ACC112 (cell line): Measurements from ENCODE around the gene CLDN10.
A peak's percentile ranks its signal among the peaks of the same experiment; 100 is the strongest.

ENCODE experiments used
- H2AFZ ChIP-seq: fragments of 200-600 bp; sonication (generic); one replicate; pipeline ENCODE4 v1.6.0; 2017; ENCODE audit warnings: antibody characterized with exemption, low read length; ENCODE audit not compliant: unreplicated experiment
- H3K27ac ChIP-seq: fragments of 200-600 bp; sonication (generic); 2 replicates; pipeline ENCODE4 v1.5.1; 2014; ENCODE audit warnings: low read depth, mild to moderate bottlenecking, antibody characterized with exemption, low read length, moderate library complexity
- H3K27me3 ChIP-seq: fragments of 200-600 bp; sonication (generic); 2 replicates; pipeline ENCODE4 v1.6.1; 2014; ENCODE audit warnings: mild to moderate bottlenecking, antibody characterized with exemption, low read length, moderate library complexity, mixed read lengths; ENCODE audit not compliant: insufficient read depth
- H3K36me3 ChIP-seq: fragments of 200-600 bp; sonication (generic); 2 replicates; pipeline ENCODE4 v1.6.1; 2016; ENCODE audit warnings: mild to moderate bottlenecking, antibody characterized with exemption, low read length, moderate library complexity, mixed read lengths; ENCODE audit not compliant: insufficient read depth
- H3K4me1 ChIP-seq: fragments of 200-600 bp; sonication (generic); one replicate; pipeline ENCODE4 v1.6.1; 2016; ENCODE audit warnings: low read length, mixed read lengths; ENCODE audit not compliant: insufficient read depth, unreplicated experiment, control insufficient read depth
- H3K4me3 ChIP-seq: fragments of 200-600 bp; sonication (generic); 2 replicates; pipeline ENCODE4 v1.5.1; 2014; ENCODE audit warnings: mild to moderate bottlenecking, low read depth, low read length
- H3K79me2 ChIP-seq: fragments of 200-600 bp; sonication (generic); one replicate; pipeline ENCODE4 v1.6.0; 2016; ENCODE audit warnings: low read length; ENCODE audit not compliant: control insufficient read depth, unreplicated experiment, insufficient read depth

Gene CLDN10

GRCh38 chr13:95596701-95597100 is 44.2 kb downstream of the CLDN10 start:
- Histone ChIP-seq H3K27me3 (no peaks in the 10 kb centered on the region), H3K27ac (no peak overlapping the region), H3K79me2 (no peaks in the 10 kb centered on the region), H3K4me1 (no peaks in the 10 kb centered on the region), H3K36me3 (peaks cover 20% of the 10 kb centered on the region), H3K4me3 (no peak overlapping the region), H2AFZ (no peak overlapping the region)

- H3K79me2 ChIP-seq, result no peaks in the 10 kb centered on the region
- peaks cover 25% of the 10 kb centered on the region for H3K36me3 ChIP-seq
- no peaks in the 10 kb centered on the region for H3K27me3 ChIP-seq
- no peak overlapping the region for H3K27ac ChIP-seq
- H3K4me1 ChIP-seq, result peaks cover 23% of the 10 kb centered on the region
- H3K4me3 ChIP-seq, result no peak overlapping the region
- H2AFZ ChIP-seq, result no peak overlapping the region
Measured at GRCh38 chr13:95601216-95601615, 48.7 kb downstream of the CLDN10 start.

GRCh38 chr13:95601906-95602305 is 49.4 kb downstream of the CLDN10 start:
- no peak overlapping the region for H2AFZ ChIP-seq
- H3K36me3 ChIP-seq, result peaks cover 25% of the 10 kb centered on the region
- H3K4me1 ChIP-seq, result peaks cover 24% of the 10 kb centered on the region
- no peak overlapping the region for H3K27ac ChIP-seq
- H3K27me3 ChIP-seq, result no peaks in the 10 kb centered on the region
- H3K79me2 ChIP-seq, result no peaks in the 10 kb centered on the region
- no peak overlapping the region for H3K4me3 ChIP-seq

GRCh38 chr13:95603887-95604555 is 51.5 kb downstream of the CLDN10 start:
- H3K27ac ChIP-seq, result peak overlapping the region; percentile 92
- peak overlapping the region; percentile 61 for H3K4me3 ChIP-seq
- peak overlapping the region; percentile 76 for H2AFZ ChIP-seq
- H3K36me3 ChIP-seq, result peaks cover 13% of the 10 kb centered on the region
- H3K27me3 ChIP-seq, result no peaks in the 10 kb centered on the region
- H3K4me1 ChIP-seq, result peaks cover 41% of the 10 kb centered on the region
- no peaks in the 10 kb centered on the region for H3K79me2 ChIP-seq

DNA sequence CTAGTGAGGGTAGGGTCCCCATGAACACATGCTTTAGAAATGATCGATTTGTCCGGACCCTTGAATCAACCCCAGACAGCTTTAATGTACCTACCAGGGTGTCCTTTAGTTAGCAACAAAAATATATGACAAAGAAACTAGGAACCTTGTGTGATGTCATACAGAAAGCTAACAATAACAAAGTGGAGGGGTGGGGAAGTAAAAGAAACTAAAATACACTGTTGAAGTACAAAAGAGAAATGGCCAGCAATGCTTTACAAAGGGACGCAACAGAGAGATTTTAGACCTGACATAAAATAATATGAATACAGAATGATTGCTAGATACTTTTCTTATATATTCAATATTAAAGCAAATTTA is 52.0 kb downstream of the CLDN10 start:
- Histone ChIP-seq H3K4me3 (peak overlapping the region; percentile 61), H3K27me3 (no peaks in the 10 kb centered on the region), H3K36me3 (peaks cover 10% of the 10 kb centered on the region), H3K27ac (peak overlapping the region; percentile 92), H2AFZ (peak overlapping the region; percentile 76), H3K79me2 (no peaks in the 10 kb centered on the region), H3K4me1 (peaks cover 45% of the 10 kb centered on the region)

GRCh38 chr13:95605448-95606125 is 53.1 kb downstream of the CLDN10 start:
- no peak overlapping the region for H3K4me3 ChIP-seq
- peak overlapping the region; percentile 92; the same call in 1 of the 2 replicates for H3K27ac ChIP-seq
- H2AFZ ChIP-seq, result no peak overlapping the region
- peaks cover 45% of the 10 kb centered on the region for H3K4me1 ChIP-seq
- no peaks in the 10 kb centered on the region for H3K79me2 ChIP-seq
- peaks cover 10% of the 10 kb centered on the region for H3K36me3 ChIP-seq
- no peaks in the 10 kb centered on the region for H3K27me3 ChIP-seq

DNA sequence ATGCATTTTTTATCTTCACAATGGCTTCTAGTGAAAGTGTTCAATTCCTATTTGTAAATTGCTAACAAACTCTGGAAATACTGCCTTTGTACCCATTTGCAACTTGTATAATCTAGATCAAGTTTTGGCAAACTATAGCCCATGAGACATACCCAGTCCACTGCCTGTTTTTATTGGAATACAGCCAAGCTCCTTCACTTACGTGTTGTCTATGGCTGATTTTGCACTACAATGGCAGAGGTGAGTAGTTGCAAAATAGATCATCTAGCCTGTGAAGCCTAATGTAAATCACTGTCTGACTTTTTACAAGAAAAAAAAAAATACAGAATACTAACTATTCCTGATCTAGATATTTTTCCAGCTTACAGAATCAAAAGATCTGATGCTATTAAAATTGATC is 54.8 kb downstream of the CLDN10 start:
- no peaks in the 10 kb centered on the region for H3K27me3 ChIP-seq
- no peak overlapping the region for H3K4me3 ChIP-seq
- H3K79me2 ChIP-seq, result no peaks in the 10 kb centered on the region
- peaks cover 16% of the 10 kb centered on the region for H3K36me3 ChIP-seq
- no peak overlapping the region for H2AFZ ChIP-seq
- H3K27ac ChIP-seq, result no peak overlapping the region
- peaks cover 45% of the 10 kb centered on the region for H3K4me1 ChIP-seq

- Histone ChIP-seq H2AFZ (no peak overlapping the region), H3K27me3 (no peaks in the 10 kb centered on the region), H3K27ac (no peak overlapping the region), H3K4me1 (peaks cover 39% of the 10 kb centered on the region), H3K36me3 (peaks cover 12% of the 10 kb centered on the region), H3K79me2 (no peaks in the 10 kb centered on the region), H3K4me3 (no peak overlapping the region)
Measured at GRCh38 chr13:95608640-95609323, 56.3 kb downstream of the CLDN10 start.

- H2AFZ ChIP-seq, result no peak overlapping the region
- H3K4me3 ChIP-seq, result no peak overlapping the region
- H3K36me3 ChIP-seq, result peaks cover 28% of the 10 kb centered on the region
- no peaks in the 10 kb centered on the region for H3K79me2 ChIP-seq
- no peaks in the 10 kb centered on the region for H3K4me1 ChIP-seq
- H3K27me3 ChIP-seq, result no peaks in the 10 kb centered on the region
- H3K27ac ChIP-seq, result no peak overlapping the region
Measured at GRCh38 chr13:95614641-95615245, 62.2 kb downstream of the CLDN10 start.

DNA sequence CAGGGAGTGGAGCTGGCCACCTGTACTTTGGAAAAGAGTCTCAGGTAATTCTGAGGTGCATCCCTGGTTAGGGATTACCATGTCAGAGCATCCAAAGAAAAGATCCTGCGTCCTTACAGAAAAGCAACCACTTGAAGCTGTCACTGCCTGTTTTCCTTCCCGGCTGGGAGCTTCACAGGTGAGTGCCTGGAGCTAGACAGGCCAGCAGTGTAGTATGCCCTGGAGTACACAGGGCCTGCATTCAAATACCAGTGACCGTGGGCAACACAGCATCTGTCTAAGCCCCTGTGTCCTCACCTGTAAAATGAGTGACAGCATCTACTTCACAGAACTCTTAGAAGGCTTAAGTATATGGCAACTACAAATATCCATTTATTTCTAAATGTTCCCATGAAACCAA is 63.0 kb downstream of the CLDN10 start:
- no peak overlapping the region for H3K27ac ChIP-seq
- H3K79me2 ChIP-seq, result no peaks in the 10 kb centered on the region
- H3K36me3 ChIP-seq, result peaks cover 33% of the 10 kb centered on the region
- no peak overlapping the region for H2AFZ ChIP-seq
- H3K27me3 ChIP-seq, result no peaks in the 10 kb centered on the region
- no peak overlapping the region for H3K4me3 ChIP-seq
- H3K4me1 ChIP-seq, result no peaks in the 10 kb centered on the region
